ENCODE results near the gene GGT6.

The GGT6 gene

GRCh38 chr17:4572131-4572530 is 11.8 kb upstream of the GGT6 start:
- DNase-seq = no peak

GRCh38 chr17:4569591-4569990 is 9.2 kb upstream of the GGT6 start:
- no peak for DNase-seq

GRCh38 chr17:4566785-4567184 is 6.4 kb upstream of the GGT6 start:
- peak; percentile 62 for DNase-seq

DNA sequence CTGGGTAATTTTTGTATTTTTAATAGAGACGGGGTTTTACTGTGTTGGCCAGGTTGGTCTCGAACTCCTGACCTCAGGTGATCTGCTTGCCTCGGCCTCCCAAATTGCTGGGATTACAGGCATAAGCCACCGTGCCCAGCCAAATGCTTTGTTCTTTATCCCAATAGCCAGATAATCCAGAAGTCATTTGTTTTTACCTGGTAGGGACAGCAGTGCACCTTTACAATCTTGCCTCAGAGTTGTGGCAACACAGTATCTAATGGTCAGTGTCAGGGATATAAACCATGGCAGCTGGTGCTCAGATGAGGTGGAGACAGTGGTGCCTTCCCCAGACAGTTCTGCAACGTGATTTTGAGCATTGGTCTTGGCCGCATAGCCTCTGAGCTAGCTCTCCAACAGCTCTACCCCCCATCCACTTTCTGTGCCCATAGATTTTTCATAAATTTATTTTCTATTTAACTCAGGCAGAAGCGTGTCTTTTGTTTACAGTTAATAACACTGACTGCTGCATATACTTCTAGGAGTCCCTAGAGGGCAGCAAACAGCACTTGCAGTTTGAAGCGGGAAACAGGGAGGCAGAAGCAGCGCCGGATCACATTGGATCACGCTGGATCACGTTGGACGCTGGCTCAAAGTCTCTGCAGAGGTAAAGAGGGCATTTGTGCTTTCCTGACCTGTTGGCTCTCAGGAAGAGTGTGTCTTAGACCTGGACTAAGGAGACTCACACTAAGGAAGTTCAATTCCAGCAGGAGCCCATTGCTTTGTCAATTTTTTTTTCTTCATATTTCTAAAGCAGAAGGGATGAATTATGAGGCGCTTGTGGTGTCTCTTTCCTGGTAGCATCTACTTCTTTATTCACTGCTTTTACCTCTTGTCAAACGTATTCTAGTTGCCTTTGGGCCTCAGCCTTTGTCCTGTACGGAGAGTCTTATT is 5.1 kb upstream of the GGT6 start:
- DNase-seq = peak; percentile 80

- no peak for DNase-seq
These were observed 1.9 kb upstream of the GGT6 start for GRCh38 chr17:4562015-4562969.

DNA sequence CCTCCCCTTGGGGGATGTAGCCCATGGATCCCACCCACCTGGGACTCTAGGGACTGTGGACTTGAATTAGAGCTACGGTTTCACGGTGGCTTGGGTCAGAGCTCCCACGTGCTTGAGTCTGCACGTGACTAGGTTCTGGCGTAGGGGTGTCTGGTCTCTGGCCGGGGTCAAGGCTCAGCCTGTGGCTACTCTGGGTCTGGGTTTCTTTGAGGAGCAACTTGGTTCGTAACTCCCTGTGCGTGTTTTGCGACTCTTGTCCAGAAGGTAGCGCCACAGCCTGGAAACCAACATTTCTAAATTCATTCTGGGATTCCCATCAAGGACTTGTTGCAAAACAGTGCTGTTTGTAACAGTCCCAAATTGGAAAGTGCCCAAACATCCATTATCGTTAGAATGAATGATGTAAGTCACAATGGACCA is 470 bp upstream of the GGT6 start:
- no peak for DNase-seq

GRCh38 chr17:4559966-4560365 is 411 bp downstream of the GGT6 start:
- no peak for DNase-seq

- DNase-seq = no peak
These were observed 1.1 kb downstream of the GGT6 start for GRCh38 chr17:4559139-4559791.

DNA sequence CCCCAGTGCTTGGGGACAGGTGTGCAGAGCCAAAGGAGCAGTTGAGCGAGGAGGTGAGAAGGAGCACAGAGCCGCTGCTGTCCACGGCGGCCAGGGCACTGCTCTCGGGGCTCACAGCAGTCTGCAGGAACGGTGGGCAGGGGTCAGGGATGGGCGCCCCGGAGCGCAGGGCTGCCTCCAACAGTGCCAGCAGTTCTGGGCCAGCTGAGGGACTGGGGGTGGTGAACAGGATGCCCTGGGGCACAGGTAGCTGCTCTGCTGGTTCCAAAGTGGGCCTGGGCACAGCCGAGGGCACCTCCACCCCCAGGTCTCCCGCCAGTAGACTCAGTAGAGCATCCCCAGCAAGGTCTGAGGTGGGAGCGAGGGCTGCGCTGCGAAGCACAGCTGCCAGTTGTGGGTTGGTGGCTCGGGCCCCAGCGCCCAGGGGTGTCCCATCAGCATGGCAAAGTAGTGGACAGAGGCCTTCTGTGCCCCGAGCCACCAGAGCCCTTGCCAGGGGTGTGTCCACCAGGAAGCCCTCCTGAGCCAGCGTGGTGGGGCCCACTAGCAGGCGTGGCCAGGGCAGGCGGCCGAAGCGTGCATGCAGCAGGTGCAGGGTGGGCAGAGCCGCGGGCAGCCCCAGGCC is 1.9 kb downstream of the GGT6 start:
- DNase-seq = no peak

GRCh38 chr17:4557626-4558346 is 2.6 kb downstream of the GGT6 start:
- DNase-seq = no peak

GRCh38 chr17:4556996-4557395 is 3.4 kb downstream of the GGT6 start:
- DNase-seq = no peak

- no peak for DNase-seq
These were observed 4.3 kb downstream of the GGT6 start for GRCh38 chr17:4555873-4556759.

- DNase-seq = peak; percentile 96
These were observed 5.2 kb downstream of the GGT6 start, which contains the start of gene MYBBP1A for GRCh38 chr17:4554997-4555799. TSS of gene MYBBP1A (minus strand) at chr17:4555384. CDS start at chr17:4555324, 60 bp downstream.

DNA sequence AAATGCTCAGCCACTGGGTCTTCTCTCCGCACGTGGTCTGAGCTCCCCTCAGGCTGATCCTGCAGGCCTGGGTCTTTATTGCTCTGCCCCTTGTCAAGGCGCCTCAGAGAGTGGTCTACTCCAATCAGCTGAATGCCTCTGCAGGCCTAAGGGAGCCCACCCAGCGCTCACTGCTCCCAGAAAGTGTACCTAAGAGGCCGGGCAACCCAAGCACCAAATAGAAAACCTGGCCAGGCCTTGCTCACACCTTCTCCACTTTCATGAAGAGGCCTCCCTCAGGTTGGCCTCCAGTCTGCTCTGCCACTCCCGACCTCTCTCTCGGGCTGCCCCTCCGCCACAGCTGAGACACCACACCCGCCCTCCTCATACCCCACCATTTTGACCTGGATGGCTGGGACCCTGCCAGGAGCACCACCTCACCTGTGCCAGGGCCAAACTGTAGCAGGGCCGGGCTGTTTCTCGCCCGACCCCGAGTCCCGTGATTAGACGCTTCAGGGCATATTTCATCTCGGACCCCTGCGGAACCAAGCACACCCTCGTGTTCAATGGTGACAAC is 5.9 kb downstream of the GGT6 start:
- no peak for DNase-seq

GRCh38 chr17:4553669-4554068 is 6.7 kb downstream of the GGT6 start:
- no peak for DNase-seq

DNA sequence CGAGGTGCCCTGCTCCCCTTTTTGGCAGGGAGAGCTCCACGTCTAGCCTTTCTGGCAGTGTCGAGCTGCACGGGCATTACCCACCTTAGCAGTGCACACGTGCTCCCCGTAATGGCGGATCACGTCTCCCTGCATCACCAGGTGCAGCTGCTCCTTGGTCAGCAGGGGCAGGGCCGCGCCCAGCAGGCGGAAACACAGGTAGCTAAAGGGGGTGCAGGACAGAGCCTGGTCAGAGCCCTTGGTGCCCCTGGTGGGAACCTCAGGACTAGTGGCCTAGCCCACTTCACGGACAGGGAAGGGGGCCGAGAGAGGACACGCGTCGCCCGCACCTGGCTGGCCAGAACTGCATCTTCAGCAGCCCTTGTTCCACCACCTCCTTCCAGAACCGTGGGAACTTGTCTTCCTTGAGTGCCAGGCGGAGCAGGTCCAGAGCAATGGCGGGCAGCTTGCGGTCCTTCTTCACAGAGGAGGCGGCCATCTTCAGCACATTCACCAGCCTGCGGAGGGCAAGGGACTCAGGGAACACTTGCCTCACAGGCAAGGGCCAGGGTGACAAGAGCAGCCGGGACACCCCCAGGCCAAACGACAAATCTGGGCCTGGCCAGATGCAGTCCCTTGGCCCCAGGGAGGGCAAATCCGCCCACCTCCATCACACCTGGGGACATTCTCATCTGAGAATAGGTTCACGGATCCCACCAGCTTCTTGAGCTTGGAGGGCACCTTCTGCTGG is 8.4 kb downstream of the GGT6 start:
- no peak for DNase-seq

DNA sequence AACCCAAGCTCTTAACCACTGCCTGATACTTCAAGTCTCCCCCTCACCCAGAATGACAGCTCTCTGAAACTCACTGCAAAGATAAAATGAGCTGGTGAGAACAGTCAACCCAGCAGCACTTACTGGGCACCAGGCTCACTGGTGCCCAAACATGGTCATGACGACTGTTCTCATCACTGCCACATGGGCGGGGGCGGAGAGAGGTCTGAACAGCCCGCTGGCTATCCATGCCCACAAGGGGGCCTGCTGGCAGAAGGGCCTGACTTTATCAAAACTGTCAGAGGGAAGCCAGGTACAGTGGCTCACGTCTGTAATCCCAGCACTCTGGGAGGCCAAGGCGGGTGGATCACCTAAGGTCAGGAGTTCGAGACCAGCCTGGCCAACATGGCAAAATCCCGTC is 9.2 kb downstream of the GGT6 start:
- DNase-seq = no peak

- no peak for DNase-seq
These were observed 9.8 kb downstream of the GGT6 start for GRCh38 chr17:4550534-4551039.

Measured in midbrain (tissue), 1 donor.